D721Med (cell line): ENCODE results near the gene NOC4L.
"Not testable (repeated sequence)": the region's sequence is repeated elsewhere in the genome, so short reads cannot be mapped to it uniquely, and the experiment has no call there.

Experiments
- DNase-seq: peaks from one replicate; pipeline ENCODE4 v3.0.0; 2011; ENCODE audit warnings: low spot score; ENCODE audit not compliant: insufficient read length
- FAIRE-seq: peaks from 2 replicates; lab custom pipeline; 2011; peaks lifted over from hg19 to GRCh38; lab: Jason Lieb, UNC
- CTCF ChIP-seq: IDR thresholded peaks from 2 replicates; pipeline ENCODE4 v1.5.1; 2012; ENCODE audit warnings: mild to moderate bottlenecking, control low read depth; ENCODE audit not compliant: insufficient read depth; ENCODE audit errors: missing control alignments

Gene NOC4L

DNA sequence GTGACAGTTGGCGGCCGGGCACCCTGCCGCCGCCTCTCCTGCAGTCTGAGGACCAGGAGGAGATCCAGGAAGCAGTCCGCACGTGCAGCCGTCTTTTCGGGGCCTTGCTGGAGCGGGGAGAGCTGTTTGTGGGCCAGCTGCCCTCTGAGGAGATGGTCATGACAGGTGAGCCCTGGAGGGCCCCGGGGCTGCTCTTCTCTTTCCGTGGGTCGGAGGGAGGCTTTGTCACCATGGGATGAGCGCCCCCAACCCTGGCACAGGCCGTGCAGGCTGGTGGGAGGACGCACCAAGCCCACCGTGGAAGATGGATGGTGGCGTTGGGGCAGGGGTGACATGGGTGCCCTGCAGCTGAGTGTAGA lies 532 bp downstream of the NOC4L start:
- FAIRE-seq (no peak), DNase-seq (no peak)
- no peak for TF ChIP-seq CTCF

DNA sequence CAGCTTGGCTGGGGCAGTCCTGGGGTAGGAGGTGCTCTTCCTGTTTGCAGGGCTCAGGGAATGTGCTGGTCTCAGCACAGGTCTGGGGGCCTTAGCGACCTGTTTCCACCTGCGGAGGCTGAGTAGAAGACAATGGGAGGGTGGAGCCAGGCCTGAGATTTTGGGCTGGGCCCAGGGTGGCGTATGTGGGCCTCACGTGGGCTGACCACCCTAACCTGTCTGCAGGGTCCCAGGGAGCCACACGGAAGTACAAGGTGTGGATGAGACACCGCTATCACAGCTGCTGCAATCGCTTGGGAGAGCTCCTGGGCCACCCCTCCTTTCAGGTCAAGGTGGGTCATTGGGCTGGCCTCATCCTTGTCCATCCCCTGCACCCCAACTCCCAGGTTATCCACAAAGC lies 1.1 kb downstream of the NOC4L start:
- DNase-seq (no peak), FAIRE-seq (no peak)
- TF ChIP-seq CTCF = no peak

DNA sequence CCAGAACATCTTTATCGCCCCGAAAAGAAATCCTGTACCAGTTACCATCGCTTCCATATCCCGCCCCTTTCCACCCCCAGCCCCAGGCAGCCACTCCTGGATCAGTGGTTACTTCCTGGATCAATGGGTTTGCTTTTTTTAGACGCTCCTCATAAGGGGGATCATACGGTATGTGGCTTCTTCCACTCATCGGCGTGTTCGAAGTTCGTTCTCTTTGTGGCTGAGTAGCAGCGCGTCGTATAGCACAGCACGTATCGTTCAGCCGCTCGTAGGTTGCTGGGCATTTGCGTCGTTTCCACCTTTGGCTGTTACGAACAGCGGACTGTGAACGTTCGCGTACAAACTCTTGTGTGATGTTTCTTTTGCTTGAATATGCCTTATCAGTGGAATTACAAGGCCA lies 1.8 kb downstream of the NOC4L start:
- DNase-seq (no peak), FAIRE-seq (no peak)
- no peak for TF ChIP-seq CTCF

DNA sequence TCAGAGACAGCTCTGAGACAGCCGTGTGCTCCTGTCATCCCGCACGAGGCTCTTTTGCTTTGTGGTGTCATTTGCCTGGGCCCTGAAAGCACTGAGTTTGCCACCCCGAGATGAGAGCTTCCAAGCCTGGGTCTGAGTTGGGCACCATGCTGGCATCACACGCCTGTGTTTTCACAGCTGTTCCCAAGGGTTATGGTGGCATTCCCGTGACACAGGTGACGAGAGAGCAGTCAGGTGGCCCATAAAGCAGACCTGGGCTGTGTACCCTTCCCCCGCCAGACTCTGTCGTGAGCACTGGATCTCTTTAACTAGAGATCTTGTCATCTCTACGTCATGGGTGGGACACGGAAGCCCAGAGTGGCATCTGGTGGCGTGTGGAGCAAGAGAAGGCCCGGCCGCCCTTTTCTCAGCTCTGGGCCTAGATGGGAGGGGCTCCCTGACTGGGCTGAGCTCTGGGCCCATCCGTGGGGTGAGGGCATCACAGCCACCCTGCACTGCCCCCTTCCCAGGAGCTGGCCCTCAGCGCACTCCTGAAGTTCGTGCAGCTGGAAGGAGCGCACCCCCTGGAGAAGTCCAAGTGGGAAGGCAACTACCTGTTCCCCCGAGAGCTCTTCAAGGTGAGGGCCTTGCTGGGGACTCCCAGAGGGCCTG lies 2.6 kb downstream of the NOC4L start:
- FAIRE-seq (no peak), DNase-seq (no peak)
- no peak for TF ChIP-seq CTCF

DNA sequence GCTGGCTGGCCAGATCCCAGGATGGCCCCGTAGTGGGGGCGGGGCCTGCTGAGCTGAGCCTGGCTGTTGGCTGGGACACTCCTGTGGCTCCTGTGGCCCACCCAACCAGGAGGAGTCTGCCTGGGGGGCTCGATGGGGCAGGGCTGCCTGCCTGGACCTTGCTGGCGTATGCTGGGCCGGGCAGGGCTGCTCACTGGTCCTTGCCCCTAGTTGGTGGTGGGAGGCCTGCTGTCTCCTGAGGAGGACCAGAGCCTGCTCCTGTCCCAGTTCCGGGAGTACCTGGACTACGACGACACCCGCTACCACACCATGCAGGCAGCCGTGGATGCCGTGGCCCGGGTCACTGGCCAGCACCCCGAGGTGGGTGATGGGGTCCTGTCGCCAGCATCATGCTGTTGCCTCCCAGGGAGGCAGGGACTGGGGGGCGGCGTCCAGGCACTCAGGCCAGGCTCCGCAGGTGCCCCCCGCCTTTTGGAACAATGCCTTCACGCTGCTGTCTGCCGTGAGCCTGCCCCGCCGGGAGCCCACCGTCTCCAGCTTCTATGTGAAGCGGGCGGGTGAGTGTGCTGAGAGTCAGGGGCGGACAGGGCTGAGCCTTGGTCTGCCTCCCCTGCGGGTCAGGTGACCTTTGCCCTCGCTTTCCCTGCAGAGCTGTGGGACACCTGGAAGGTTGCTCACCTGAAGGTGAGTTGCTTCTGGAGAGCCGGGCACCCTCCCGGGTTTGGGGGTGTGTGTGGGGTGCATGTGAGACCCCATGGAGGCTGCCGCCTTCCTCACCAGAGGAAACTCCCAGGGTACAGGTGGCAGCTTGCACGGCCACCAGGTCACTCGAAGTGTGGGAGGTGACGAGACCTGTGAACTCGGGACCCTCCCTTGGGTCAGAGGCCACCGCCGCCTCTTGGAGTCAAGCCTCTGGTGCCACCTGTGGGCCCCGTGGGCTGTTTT lies 3.4 kb downstream of the NOC4L start:
- TF ChIP-seq CTCF = no peak
- DNase-seq = no peak
- FAIRE-seq = no peak

- TF ChIP-seq CTCF = no peak
- DNase-seq (no peak), FAIRE-seq (no peak)
Measured at GRCh38 chr12:132148368-132149045, 4.2 kb downstream of the NOC4L start.

- DNase-seq, FAIRE-seq: not testable (repeated sequence)
Measured at GRCh38 chr12:132149526-132149925, 5.3 kb downstream of the NOC4L start.
